Measurements from ENCODE around the gene USP25.

GRCh38 chr21:15928196-15928595 is 198.4 kb downstream of the USP25 start:
- TF ChIP-seq SCRT2 (tag by site-specific recombination; IDR thresholded peaks at IDR 0.05) (no peak), PRDM10 (tag by site-specific recombination; IDR thresholded peaks at IDR 0.05) (no peak), ZNF184 (tag by site-specific recombination; IDR thresholded peaks at IDR 0.05) (no peak), PRDM1 (tag by site-specific recombination; IDR thresholded peaks at IDR 0.05) (no peak), GLI2 (tag by site-specific recombination; IDR thresholded peaks at IDR 0.05; ENCODE audit: borderline replicate concordance, low read depth) (no peak), ZBTB8A (tag by site-specific recombination; IDR thresholded peaks at IDR 0.05) (no peak), KLF16 (tag by site-specific recombination; IDR thresholded peaks at IDR 0.05) (no peak), ZNF521 (tag by site-specific recombination; IDR thresholded peaks at IDR 0.05) (no peak), ZNF510 (tag by site-specific recombination; IDR thresholded peaks at IDR 0.05; ENCODE audit: insufficient replicate concordance) (no peak)
- TF ChIP-seq, protein P1, sequence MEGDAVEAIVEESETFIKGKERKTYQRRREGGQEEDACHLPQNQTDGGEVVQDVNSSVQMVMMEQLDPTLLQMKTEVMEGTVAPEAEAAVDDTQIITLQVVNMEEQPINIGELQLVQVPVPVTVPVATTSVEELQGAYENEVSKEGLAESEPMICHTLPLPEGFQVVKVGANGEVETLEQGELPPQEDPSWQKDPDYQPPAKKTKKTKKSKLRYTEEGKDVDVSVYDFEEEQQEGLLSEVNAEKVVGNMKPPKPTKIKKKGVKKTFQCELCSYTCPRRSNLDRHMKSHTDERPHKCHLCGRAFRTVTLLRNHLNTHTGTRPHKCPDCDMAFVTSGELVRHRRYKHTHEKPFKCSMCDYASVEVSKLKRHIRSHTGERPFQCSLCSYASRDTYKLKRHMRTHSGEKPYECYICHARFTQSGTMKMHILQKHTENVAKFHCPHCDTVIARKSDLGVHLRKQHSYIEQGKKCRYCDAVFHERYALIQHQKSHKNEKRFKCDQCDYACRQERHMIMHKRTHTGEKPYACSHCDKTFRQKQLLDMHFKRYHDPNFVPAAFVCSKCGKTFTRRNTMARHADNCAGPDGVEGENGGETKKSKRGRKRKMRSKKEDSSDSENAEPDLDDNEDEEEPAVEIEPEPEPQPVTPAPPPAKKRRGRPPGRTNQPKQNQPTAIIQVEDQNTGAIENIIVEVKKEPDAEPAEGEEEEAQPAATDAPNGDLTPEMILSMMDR (tag by site-specific recombination; IDR thresholded peaks at IDR 0.05) = no peak
- TF ChIP-seq, protein P2, sequence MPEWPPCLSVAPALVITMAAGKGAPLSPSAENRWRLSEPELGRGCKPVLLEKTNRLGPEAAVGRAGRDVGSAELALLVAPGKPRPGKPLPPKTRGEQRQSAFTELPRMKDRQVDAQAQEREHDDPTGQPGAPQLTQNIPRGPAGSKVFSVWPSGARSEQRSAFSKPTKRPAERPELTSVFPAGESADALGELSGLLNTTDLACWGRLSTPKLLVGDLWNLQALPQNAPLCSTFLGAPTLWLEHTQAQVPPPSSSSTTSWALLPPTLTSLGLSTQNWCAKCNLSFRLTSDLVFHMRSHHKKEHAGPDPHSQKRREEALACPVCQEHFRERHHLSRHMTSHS (tag by site-specific recombination; IDR thresholded peaks at IDR 0.05) = no peak
- TF ChIP-seq, protein P3, sequence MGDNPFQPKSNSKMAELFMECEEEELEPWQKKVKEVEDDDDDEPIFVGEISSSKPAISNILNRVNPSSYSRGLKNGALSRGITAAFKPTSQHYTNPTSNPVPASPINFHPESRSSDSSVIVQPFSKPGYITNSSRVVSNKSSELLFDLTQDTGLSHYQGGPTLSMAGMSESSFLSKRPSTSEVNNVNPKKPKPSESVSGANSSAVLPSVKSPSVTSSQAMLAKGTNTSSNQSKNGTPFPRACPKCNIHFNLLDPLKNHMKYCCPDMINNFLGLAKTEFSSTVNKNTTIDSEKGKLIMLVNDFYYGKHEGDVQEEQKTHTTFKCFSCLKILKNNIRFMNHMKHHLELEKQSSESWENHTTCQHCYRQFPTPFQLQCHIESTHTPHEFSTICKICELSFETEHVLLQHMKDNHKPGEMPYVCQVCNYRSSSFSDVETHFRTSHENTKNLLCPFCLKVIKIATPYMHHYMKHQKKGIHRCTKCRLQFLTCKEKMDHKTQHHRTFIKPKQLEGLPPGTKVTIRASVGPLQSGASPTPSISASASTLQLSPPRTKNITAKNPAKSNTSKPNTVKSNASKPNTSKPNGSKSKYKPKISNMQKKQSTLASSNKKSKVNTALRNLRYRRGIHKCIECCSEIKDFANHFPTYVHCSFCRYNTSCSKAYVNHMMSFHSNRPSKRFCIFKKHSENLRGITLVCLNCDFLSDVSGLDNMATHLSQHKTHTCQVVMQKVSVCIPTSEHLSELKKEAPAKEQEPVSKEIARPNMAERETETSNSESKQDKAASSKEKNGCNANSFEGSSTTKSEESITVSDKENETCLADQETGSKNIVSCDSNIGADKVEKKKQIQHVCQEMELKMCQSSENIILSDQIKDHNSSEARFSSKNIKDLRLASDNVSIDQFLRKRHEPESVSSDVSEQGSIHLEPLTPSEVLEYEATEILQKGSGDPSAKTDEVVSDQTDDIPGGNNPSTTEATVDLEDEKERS (tag by site-specific recombination; IDR thresholded peaks at IDR 0.05) = no peak
- TF ChIP-seq, protein P4, sequence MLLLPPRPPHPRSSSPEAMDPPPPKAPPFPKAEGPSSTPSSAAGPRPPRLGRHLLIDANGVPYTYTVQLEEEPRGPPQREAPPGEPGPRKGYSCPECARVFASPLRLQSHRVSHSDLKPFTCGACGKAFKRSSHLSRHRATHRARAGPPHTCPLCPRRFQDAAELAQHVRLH (tag by site-specific recombination; IDR thresholded peaks at IDR 0.05) = no peak

Measured in HEK293 (cell line).